H1 (cell line): Measurements from ENCODE around the gene RERE. TPM values are rescaled to one million over a fixed set of nuclear protein-coding genes. Genes with fewer than 3 reads are reported as not detected.

ENCODE experiments used
- HDAC6 ChIP-seq: IDR thresholded peaks from one replicate; pipeline ENCODE4 v1.7.1; 2012; ENCODE audit warnings: low read depth, mild to moderate bottlenecking, inconsistent platforms, low read length, moderate library complexity
- polyA plus RNA-seq, 7 experiments: library from polyadenylated mRNA; depleted of rRNA in 3 of 7; stranded (reverse) in 5 of 7; unstranded in 2 of 7; fragments of >200 nt in 5 of 7; fragments of 200-250 nt in 2 of 7; gene quantifications; 1 replicate in 5 of 7; 2 replicates in 1 of 7; 4 replicates in 1 of 7; pipeline versions ENCODE4 v1.2.1 to v1.2.3, GENCODE V29; 2011 to 2013; ENCODE audit warnings: missing spikeins in 2 of 7, mixed read lengths in 2 of 7
- total RNA-seq: library from RNA; stranded (reverse); fragmentation: NEBNext Ultra II Directional; extraction: Animal tissue kit (Norgen Biotek cat#: 25700); gene quantifications from 2 replicates; pipeline ENCODE4 v1.2.1, GENCODE V29; 2021

RERE gene
- total and polyA plus RNA-seq, 2 of the 8 experiments (the other 6 are each of a cell fraction or from before 2014, with no cell fraction given): 15.3 to 142 TPM

DNA sequence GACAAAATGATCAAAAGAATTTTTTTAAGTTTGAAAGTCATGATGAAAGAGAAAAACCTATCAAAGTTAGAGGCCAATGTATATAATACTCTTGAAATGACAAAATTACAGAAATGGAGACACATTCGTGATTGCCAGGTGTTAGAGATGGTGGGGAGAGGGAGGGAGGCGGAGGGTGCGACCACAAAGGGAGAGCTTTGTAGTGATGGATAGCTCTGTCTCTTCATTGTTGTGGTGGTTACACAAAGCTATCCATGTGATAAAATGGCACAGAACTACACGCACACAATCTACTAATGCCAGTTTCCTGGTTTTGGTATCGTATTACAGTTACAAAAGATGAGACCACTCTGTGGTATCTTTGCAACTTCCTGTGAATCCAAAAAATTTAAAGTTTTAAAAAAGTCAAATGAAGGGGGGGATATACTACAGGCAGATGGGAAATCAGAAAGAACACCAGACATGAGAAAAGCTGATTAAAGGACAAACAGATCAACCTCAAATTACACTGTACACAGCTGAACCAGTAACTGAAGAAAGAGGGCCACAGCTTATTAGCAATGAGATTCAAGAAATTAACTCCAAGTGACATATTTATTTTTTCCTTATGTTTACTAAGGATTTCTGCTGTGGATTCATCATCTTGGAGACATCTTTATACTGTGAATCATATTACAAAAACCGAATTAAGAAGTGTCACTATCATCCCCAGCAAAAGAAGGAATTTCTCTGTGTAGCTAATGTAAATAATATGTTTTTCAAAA, 300.5 kb downstream of the RERE start (continued):
- no peak for TF ChIP-seq HDAC6
